A204.1 (cell line): ENCODE results near the gene TFDP3.

ENCODE experiments used
- FAIRE-seq: peaks from 2 replicates; lab custom pipeline; 2012; peaks lifted over from hg19 to GRCh38; lab: Jason Lieb, UNC

Gene TFDP3

DNA sequence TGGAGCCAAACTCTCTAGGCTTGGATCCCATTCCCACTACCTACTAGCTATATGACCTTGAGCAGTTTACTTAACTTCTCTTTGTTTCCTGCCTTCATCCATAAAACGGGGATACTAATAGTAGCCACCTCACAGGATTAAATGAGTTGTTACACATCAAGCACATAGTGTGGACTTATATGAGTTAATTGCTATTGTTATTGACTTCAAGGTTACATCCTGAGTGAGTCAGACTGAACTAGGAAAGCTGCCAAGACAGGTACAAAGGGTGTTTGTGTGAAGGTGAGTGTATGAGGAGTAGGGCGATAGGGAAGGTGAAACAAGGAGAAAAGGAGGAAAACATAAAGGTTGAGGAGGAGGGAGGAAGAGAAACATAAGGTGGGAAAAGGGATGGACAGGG is 32.2 kb downstream of the TFDP3 start:
- FAIRE-seq = no peak

DNA sequence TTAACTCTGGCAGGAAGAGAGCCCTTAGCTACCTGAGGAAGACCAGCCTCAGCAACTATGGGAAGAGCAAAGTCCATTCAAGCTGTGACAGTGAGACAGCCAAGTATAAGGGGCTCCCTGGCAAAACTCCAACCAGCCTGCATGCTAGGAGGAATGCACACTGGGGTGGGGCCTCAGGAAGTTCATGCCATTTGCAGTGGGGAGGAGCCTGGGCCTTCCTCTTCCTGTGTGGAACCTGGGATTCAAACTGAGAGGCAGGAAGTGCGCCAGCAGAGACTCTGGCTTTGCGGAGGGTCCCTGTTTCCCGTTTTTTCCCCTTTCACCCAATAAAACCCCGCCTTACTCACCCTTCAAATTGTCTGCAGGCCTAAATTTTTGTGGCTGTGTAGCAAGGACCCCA is 33.0 kb downstream of the TFDP3 start:
- FAIRE-seq = no peak

DNA sequence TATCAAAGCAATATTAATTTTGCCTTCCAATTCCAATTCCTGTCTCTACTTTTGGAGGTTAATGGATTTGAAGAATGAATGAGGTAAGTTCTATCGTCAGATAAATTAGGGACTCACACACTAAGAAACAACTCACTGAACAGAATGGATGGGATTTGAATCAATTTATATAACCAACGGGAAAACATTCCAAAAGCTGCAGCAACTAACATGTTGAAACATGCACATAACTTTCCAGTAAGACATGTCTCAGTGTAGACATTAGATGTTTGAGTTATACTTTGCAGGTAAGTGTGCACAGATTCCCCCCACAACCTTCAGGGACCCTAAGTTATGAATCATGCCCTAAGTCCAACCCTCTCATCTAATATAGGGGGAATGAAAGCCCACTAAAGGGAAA is 34.3 kb downstream of the TFDP3 start:
- FAIRE-seq = no peak

DNA sequence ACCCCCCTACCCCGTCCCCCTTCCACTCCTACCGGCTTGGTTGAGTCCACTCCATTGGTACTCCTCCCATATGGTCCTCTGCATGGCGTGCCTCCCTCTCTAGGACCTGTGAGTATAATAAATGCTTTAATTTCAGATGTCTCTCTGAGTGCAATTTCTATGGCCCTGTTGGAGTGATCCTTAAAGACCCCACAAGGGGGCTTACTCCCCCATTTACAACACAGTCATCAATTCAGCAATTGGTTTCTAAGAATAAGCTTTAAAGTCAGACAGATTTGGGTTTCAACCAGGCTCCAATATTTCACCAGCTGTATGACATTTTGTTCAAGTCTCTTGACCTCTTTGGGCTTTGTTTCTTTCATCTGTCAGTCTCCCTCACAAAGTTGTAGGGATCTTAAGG is 38.7 kb downstream of the TFDP3 start:
- no peak for FAIRE-seq

DNA sequence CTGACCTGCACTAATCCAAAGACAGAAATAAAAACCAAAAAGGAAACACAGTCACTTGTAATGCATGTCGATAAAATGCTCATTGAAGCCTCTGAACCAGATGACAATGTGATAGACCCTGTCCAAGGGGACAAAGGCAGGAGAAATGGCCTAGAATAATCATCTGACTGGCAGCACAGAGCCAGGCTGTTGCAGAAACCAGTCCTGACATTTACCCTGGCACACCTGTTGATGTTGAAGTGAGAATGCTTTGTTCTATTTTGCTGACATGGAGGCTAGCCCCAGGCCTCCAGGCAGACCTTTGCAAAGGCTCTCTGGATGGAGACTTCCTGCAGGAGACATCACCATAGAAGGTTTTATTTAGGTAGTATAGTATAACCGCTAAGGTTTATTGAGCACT is 41.0 kb downstream of the TFDP3 start:
- no peak for FAIRE-seq

DNA sequence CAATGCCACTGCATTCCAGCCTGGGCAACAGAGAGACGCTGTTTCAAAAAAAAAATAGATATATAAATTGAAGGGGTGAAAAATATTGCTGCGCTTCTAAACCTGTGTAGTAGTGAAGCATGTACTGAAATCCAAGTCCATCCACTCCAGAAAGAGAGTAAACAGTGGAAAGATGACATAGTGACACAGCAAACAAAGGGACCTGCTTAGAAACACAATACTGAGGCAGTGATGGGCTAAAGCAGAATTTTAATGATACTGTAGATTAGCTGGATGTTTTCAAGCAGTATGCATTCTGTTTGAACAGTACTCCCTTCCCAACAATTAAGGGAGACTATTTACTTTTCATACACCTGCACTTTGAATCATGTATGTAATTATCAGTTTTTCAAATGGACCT is 42.5 kb downstream of the TFDP3 start:
- no peak for FAIRE-seq

DNA sequence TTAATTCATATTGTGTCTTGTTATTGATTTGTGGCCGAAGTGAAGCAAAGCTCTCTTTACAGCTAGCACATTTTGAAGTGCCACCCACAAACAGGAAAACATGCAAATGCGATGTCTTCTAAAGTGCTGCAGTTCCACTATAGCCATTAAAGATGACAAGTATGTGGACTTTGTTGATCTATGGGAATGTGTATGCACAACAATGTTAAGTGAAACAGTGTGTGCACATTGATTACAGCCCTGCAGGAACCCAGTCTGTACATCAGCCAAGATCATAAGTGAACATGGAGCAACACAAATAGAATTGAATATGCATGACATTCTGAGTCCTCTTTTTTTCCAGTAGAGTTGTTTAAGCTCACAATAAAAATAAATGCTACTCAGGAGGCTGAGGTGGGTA is 43.0 kb downstream of the TFDP3 start:
- FAIRE-seq = no peak

DNA sequence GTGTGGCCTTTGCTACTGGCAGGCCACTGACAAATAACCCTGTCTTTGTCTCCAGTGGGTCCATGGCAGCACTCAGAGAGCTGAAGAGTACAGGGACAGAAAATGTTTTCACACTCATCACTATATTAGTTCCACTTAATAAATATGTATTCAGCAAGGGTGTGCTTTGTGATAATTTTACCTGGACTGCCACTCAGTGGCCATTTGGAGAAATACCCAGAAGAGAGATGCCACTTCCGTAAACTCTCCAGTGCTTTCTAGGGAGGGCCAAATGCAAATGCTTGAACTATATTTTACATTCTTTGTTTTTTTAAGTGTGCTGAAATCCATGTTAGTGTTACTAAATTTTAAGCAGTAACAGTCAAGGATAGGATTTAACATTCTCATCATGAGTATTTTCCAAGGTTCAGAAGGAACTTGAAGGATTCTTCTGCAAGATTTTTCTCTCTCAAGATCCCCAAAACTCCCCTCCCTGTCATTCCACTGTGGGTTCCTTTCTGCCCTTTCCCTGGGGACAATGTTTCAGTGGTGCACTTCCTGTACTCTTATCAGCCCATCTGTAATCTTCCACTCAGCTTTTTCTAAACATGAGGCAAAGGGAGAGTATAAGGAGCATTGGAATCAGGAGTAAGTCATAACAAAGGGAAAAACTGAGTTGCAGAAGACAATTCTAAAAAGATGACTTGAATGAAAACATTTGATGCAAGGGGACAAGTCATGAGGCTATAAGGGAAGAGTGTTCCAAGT is 46.0 kb downstream of the TFDP3 start:
- FAIRE-seq = peak; percentile 55
